Measurements from ENCODE around the gene USH1C. TPM values are rescaled to one million over a fixed set of nuclear protein-coding genes. Genes with fewer than 3 reads are reported as not detected.
A peak's percentile ranks its signal among the peaks of the same experiment; 100 is the strongest.

The USH1C gene
- total RNA-seq, 8 experiments from 2014 or later = 0.11 to 1.00 (median 0.51) TPM; not detected in 3

DNA sequence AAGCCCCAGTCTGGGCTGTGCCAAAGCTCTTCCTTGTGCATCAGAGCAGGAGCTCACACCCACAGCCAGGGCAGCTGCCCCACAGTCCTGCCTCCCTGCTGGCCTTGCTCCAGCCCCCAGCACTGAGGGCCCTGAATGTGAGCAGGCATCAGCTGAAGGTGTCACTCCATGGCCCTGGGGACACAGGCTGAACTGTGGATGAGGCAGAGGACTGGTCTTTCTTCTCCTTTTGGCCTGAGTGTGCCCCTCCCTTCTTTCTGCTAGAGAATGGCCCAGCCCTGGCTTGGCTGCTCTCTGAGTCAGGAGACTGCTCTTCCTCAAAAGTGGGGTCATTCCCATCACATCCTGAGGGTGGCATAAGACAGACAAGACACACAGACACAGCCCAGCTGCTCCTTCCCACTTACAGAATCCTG, 19.0 kb upstream of the USH1C start:
- peak in 3 of 8 experiments; percentile 72 to 98 (median 95) for ATAC-seq (replicated peaks in 6 of 8)
- in situ Hi-C loops (cut with MboI; ENCODE audit: low pct_unique_long_range_greater_than_20kb in 2 of 9, low sequenced_read_pairs in 9 of 9, unreplicated experiment in 9 of 9) = no loop called here
- Histone ChIP-seq H3K4me3 (no peak overlapping the region), H3K4me1 (replicated peaks in 1 of 2) (no peaks in the 10 kb centered on the region), H3K27ac (no peak overlapping the region)

DNA sequence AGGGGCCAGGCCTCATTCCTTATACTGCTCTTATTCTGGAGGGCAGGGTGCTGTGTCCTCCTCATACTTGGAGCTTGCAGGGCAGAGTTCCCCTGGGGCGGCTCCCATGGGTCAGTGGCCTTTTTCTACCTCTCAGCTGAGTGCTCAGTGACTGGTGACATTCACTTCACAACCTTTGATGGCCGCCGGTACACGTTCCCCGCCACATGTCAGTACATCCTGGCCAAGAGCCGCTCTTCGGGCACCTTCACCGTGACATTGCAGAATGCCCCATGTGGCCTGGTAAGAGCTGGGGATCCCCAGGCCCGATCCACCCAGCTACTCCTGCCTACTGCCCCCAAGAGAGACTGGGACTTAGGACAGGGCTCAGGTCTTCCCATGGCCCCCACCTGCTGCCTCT, 17.3 kb upstream of the USH1C start:
- 80 to 100% (median 85%) methylated on average over 1 to 7 of the region's 9 CpGs; no CpG with 5 or more reads in 6 of the 10 experiments for WGBS, 10 experiments
- no peaks in the 10 kb centered on the region for H3K4me1 ChIP-seq (replicated peaks in 1 of 2)
- ATAC-seq (replicated peaks in 6 of 8) = no peak
- H3K4me3 ChIP-seq = no peak overlapping the region
- in situ Hi-C loops (cut with MboI; ENCODE audit: low pct_unique_long_range_greater_than_20kb in 2 of 9, low sequenced_read_pairs in 9 of 9, unreplicated experiment in 9 of 9) = no loop called here
- H3K27ac ChIP-seq = no peak overlapping the region

DNA sequence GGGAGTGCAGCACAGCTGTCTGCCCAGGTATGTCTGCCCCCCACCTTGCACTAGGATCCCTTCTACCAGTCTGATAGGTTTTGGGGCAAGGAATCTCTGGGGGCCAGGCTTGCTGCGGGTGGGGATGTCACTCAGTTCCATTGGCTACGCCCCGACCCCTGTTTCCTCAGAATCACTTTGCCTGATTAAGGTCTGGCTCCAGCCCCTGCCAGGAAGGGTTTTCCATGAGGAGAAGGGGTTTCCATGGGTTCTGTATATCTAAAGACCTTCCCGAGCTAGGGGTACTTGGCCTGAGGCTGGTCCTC, 16.8 kb upstream of the USH1C start:
- in situ Hi-C loops (cut with MboI; ENCODE audit: low pct_unique_long_range_greater_than_20kb in 2 of 9, low sequenced_read_pairs in 9 of 9, unreplicated experiment in 9 of 9) = no loop called here

DNA sequence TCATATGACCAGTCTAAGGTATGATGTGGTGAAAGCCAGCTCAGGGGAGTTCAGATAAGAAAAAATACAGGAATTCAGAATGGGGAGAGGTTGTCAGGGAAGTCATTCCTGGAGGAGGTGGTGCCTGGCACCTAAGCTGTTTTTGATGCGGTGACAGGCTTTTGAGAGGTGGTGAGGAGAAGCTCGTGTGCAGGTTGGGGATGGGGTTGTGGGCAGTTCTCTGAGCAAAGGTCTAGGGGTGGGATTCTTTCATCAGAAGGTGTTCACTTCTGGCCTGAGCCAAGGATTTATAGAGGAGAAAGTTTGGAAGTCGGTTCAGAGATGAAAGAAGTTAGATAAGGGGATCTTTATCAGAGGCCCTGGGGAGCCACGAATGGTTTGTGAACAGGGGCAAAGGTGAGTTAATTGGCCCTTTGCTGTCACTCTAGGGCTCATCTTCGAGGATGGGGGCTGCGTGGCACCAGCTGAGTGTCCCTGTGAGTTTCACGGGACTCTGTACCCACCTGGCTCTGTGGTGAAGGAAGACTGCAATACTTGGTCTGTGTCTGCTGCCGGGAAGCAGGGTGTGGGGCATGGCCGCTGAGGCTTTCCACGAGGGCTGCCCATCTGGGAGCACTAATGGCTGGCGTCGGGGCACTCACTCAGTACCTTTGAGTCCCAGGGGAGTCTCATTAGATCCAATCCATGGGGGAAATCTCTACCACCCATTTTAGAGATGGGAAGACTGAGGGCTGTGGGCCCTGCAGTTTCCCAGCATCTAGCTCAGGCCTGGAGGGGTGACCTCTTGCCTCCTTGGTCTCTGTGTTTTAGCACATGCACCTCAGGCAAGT, 16.3 kb upstream of the USH1C start:
- no peak overlapping the region for H3K27ac ChIP-seq
- H3K4me1 ChIP-seq (replicated peaks in 1 of 2) = no peaks in the 10 kb centered on the region
- H3K4me3 ChIP-seq = no peak overlapping the region
- 0 to 73% (median 59%) methylated on average over 1 to 5 of the region's 12 CpGs; no CpG with 5 or more reads in 2 of the 10 experiments for WGBS, 10 experiments
- in situ Hi-C loops (cut with MboI; ENCODE audit: low pct_unique_long_range_greater_than_20kb in 2 of 9, low sequenced_read_pairs in 9 of 9, unreplicated experiment in 9 of 9) = no loop called here
- no peak for ATAC-seq (replicated peaks in 6 of 8)

More for the DNA sequence above, 16.8 kb upstream of the USH1C start:
- Histone ChIP-seq H3K4me3 (no peak overlapping the region), H3K4me1 (replicated peaks in 1 of 2) (no peaks in the 10 kb centered on the region), H3K27ac (no peak overlapping the region)
- WGBS, 10 experiments = 20 to 100% (median 100%) methylated on average over 1 of the region's 4 CpGs; no CpG with 5 or more reads in 7 of the 10 experiments
- no peak for ATAC-seq (replicated peaks in 6 of 8)

DNA sequence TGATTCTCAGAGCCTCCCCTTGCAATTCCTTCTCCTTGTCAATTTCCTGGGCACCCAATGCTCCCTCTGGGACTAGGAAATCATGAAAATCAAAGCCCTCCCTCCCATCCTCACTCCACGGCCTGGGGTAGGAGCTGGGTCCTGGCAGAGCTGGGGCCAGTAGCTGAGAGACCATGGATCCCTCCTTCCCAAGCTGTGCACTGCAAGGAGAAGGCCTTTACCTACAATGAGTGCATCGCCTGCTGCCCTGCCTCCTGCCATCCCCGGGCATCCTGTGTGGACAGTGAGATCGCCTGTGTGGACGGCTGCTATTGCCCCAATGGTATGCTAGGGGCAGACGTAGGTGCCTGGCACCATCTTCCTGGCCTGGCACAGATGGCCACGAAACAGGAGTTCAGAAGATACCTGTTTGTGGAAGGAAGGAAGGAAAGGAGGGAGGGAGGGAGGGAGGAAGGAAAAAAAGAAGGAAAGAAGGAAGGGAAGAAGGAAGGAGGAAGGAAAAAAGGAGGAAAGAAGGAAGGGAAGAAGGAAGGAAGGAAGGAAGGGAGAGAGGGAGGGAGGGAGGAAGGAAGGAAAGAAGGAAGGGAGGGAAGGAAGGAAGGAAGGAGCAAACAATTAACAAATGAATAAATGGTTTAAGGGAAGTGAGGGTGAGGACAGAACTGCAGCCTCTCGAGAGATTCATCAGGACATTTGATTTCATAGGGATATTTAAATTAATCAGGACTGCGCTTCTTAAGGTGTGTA, 15.3 kb upstream of the USH1C start:
- H3K27ac ChIP-seq = no peak overlapping the region
- no peak for ATAC-seq (replicated peaks in 6 of 8)
- no peaks in the 10 kb centered on the region for H3K4me1 ChIP-seq (replicated peaks in 1 of 2)
- H3K4me3 ChIP-seq = no peak overlapping the region
- 17 to 100% (median 72%) methylated on average over 1 to 7 of the region's 9 CpGs; no CpG with 5 or more reads in 1 of the 10 experiments for WGBS, 10 experiments
- in situ Hi-C loops (cut with MboI; ENCODE audit: low pct_unique_long_range_greater_than_20kb in 2 of 9, low sequenced_read_pairs in 9 of 9, unreplicated experiment in 9 of 9) = no loop called here

DNA sequence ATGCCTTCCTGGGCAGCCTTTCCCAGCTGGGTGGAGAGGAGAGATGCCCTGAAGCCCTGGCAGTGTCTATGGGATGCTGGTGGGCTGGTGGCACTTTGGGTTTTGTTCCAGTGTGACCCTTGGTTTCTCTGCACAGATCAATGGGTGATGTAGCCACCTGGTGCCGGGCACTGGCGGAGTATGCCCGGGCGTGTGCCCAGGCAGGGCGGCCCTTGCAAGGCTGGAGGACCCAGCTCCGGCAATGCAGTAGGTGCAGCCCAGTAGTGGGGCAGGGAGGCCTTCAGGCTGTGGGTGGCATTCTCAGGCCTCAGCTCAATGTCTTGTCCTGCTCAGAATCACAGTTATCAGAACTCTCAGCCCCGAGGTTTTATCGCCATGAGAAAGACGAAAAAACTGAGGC, 14.7 kb upstream of the USH1C start:
- in situ Hi-C loops (cut with MboI; ENCODE audit: low pct_unique_long_range_greater_than_20kb in 2 of 9, low sequenced_read_pairs in 9 of 9, unreplicated experiment in 9 of 9) = no loop called here
- H3K4me1 ChIP-seq (replicated peaks in 1 of 2) = no peaks in the 10 kb centered on the region
- ATAC-seq (replicated peaks in 6 of 8) = no peak
- 60 to 100% (median 87%) methylated on average over 1 to 9 of the region's 9 CpGs; no CpG with 5 or more reads in 4 of the 10 experiments for WGBS, 10 experiments
- H3K4me3 ChIP-seq = no peak overlapping the region
- H3K27ac ChIP-seq = no peak overlapping the region

DNA sequence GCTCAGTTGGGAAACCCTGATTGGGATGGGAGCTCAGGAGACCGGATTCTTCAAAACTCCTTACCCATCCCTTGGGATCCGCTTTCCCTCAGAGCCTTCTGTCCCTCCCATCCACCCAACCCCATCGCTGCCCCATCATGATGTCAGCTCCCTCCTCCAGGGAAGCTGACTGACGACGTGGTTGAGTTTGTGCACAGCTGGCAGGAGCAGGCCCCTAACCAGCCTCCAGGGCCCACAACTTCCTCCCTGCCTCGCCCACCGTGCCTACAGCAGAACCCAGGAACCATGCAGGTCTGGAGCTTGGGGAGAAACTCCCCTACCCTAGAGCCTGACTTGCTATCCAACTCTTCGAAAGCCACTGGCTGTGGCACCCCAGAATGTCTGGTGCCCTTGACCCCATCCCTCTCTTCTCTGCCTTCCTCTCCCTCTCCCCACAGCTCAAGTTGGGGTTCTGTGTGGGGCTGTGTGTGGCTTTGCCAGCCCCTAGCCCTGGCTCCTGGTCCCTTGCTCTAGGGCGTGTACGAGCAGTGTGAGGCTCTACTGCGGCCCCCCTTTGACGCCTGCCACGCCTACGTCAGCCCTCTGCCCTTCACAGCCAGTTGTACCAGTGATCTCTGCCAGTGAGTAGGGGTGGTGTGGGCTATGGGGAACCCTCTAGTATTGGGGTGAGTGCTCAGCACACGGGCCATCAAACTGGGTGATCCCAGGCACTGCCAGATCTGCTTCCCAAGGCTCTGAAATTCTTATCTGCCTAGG, 14.0 kb upstream of the USH1C start:
- no peak for ATAC-seq (replicated peaks in 6 of 8)
- Histone ChIP-seq H3K27ac (no peak overlapping the region), H3K4me3 (no peak overlapping the region), H3K4me1 (replicated peaks in 1 of 2) (no peaks in the 10 kb centered on the region)
- 20 to 93% (median 74%) methylated on average over 1 to 7 of the region's 15 CpGs; no CpG with 5 or more reads in 3 of the 10 experiments for WGBS, 10 experiments
- in situ Hi-C loops (cut with MboI; ENCODE audit: low pct_unique_long_range_greater_than_20kb in 2 of 9, low sequenced_read_pairs in 9 of 9, unreplicated experiment in 9 of 9) = no loop called here

DNA sequence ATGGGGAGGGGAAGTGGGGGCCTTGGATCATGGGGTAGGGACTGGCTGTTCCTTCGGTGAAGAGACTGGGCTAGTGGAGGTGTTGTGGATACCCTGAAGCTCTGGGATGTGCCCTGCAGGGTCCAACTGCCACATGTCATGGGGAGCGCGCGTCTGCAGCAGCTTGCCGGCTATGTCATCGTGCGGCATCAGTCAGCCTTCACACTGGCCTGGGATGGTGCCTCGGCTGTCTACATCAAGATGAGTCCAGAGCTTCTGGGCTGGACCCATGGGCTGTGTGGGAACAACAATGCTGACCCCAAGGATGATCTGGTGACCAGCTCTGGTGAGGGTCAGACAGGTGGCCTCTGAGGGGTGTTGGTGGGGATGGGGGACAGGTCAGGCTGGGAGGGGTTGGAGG, 12.8 kb upstream of the USH1C start:
- ATAC-seq (replicated peaks in 6 of 8) = no peak
- peaks cover 0 to under 1% of the 10 kb centered on the region in 2 donors for H3K4me1 ChIP-seq (replicated peaks in 1 of 2)
- WGBS, 10 experiments = 60 to 100% (median 100%) methylated on average over 1 to 6 of the region's 8 CpGs; no CpG with 5 or more reads in 7 of the 10 experiments

DNA sequence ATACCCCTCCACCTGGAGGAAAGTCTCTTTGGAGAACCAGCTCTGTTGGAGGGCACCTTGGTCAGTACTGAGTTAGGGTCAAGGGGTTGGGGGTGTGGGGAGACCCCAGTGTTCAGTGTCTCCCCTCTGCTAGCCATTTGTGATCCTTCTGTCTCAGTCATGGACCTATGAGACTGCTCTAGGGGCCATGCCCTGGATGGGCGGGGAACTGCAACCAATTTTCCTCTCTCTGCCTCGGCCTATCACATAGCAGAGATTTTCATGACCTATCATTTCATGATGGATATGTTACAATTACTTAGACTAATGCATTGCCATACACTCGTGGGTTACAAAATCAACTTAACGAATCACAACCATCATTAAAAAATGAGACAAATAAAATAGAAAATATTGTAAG, 10.3 kb upstream of the USH1C start:
- H3K4me1 ChIP-seq (replicated peaks in 1 of 2) = peaks cover 12 to 14% of the 10 kb centered on the region in 2 donors
- no peak overlapping the region for H3K4me3 ChIP-seq
- no peak overlapping the region for H3K27ac ChIP-seq
- 17 to 93% (median 68%) methylated on average over 2 to 4 of the region's 4 CpGs; no CpG with 5 or more reads in 4 of the 10 experiments for WGBS, 10 experiments
- ATAC-seq (replicated peaks in 6 of 8) = peak in 2 of 8 experiments; percentile 31 to 66
- in situ Hi-C loops (cut with MboI; ENCODE audit: low pct_unique_long_range_greater_than_20kb in 2 of 9, low sequenced_read_pairs in 9 of 9, unreplicated experiment in 9 of 9) = no loop called here

More for the DNA sequence above, 12.8 kb upstream of the USH1C start:
- Histone ChIP-seq H3K27ac (no peak overlapping the region), H3K4me3 (no peak overlapping the region)
- in situ Hi-C loops (cut with MboI; ENCODE audit: low pct_unique_long_range_greater_than_20kb in 2 of 9, low sequenced_read_pairs in 9 of 9, unreplicated experiment in 9 of 9) = no loop called here

DNA sequence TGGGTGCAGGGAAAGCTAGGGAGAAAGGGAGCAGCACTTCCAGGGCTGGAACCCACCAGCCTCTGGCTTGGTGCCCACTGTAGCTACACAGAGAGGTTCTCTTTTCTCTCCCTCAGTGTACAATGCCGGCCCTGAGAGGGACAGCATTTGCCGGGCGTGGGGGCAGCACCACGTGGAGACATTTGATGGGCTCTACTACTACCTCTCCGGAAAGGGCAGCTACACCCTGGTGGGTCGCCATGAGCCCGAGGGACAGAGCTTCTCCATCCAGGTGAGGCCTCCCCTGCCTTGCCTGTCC, 9.0 kb upstream of the USH1C start:
- Histone ChIP-seq H3K4me3 (no peak overlapping the region), H3K4me1 (replicated peaks in 1 of 2) (peaks cover 12 to 14% of the 10 kb centered on the region in 2 donors), H3K27ac (no peak overlapping the region)
- 20 to 44% methylated on average over 1 to 3 of the region's 7 CpGs; no CpG with 5 or more reads in 8 of the 10 experiments for WGBS, 10 experiments
- no peak for ATAC-seq (replicated peaks in 6 of 8)
- in situ Hi-C loops (cut with MboI; ENCODE audit: low pct_unique_long_range_greater_than_20kb in 2 of 9, low sequenced_read_pairs in 9 of 9, unreplicated experiment in 9 of 9) = no loop called here

DNA sequence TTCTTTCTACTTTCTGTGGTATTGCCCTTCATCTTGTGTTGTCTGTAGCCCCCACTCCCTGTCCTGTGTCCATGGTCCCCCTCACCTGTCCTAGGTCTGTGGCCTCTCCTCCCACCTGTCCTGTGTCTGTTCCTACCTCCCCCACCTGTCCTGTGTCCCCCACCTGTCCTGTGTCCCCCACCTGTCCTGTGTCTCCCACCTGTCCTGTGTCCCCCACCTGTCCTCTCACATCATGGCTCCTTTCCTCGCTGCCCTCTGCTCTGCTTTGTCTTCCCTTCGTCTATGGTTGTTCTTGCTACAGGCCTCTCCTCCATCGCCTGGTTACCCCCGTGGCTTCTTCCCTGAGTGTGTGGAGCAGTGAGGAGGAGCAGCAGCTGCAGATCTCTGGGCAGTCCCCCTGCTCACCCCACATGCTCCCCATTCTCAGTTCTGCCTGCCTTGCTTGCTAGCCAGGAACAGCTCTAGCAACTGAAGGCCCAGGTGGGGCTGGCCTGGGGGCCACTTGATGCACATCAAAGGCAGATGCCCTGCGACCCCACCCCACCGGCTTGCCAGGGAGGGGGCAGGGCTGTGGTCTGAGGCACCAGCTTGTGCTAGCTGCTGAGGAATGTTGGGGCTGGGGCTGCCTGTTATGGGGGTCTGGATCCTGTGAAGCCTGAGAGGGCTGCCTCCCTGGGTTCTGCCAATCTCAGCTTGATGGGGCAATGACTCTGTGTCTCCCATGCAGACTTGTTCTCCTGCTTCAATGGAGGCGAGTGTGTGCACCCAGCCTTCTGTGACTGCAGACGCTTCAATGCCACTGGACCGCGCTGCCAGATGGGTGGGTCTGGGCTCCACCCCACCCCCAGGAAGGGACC, 8.4 kb upstream of the USH1C start:
- in situ Hi-C loops (cut with MboI; ENCODE audit: low pct_unique_long_range_greater_than_20kb in 2 of 9, low sequenced_read_pairs in 9 of 9, unreplicated experiment in 9 of 9) = no loop called here
- no peak for ATAC-seq (replicated peaks in 6 of 8)
- Histone ChIP-seq H3K4me1 (replicated peaks in 1 of 2) (peaks cover 12 to 14% of the 10 kb centered on the region in 2 donors), H3K4me3 (no peak overlapping the region), H3K27ac (no peak overlapping the region)
- 20 to 90% (median 70%) methylated on average over 1 to 2 of the region's 10 CpGs; no CpG with 5 or more reads in 7 of the 10 experiments for WGBS, 10 experiments

DNA sequence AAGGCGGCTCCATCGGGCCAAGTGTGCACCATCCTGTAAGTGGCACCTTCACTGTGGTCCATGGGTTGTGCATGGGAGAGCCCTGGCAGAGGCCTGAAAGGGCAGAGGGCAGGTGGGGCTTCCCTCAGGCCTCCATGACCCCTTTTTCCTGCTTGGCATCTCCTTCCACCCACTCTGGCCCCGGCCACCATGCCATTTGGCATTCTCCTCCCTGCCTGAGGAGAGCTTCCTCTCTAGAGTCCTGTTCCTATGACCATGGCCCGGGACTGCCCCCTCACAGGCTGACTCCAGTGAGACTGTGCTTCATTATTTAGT, 7.8 kb upstream of the USH1C start:
- Histone ChIP-seq H3K27ac (no peak overlapping the region), H3K4me3 (no peak overlapping the region), H3K4me1 (replicated peaks in 1 of 2) (peaks cover 12 to 14% of the 10 kb centered on the region in 2 donors)
- 78 to 100% (median 80%) methylated on average over 1 of the region's 4 CpGs; no CpG with 5 or more reads in 7 of the 10 experiments for WGBS, 10 experiments
- in situ Hi-C loops (cut with MboI; ENCODE audit: low pct_unique_long_range_greater_than_20kb in 2 of 9, low sequenced_read_pairs in 9 of 9, unreplicated experiment in 9 of 9) = no loop called here
- ATAC-seq (replicated peaks in 6 of 8) = no peak

Measured in motor neuron (in vitro differentiated cells).